Measurements from ENCODE around the gene CDH3. TPM values are rescaled to one million over a fixed set of nuclear protein-coding genes. Genes with fewer than 3 reads are reported as not detected.

CDH3 gene
- total and polyA plus RNA-seq, 2 donors (not counting 1 experiment from before 2014, with no cell fraction given): 0.17 to 0.24 TPM

- peaks cover 0 to 2% (median 0%) of the 10 kb centered on the region in 3 donors for H3K9me3 ChIP-seq (ENCODE audit: control extremely low read depth in 1 of 3, control insufficient read depth in 2 of 3, insufficient read depth in 1 of 3, low read length in 2 of 3)
- no peak overlapping the region for H3K4me3 ChIP-seq (ENCODE audit: control extremely low read depth in 1 of 5, extremely low read depth in 1 of 5, insufficient read depth in 1 of 5, low read depth in 2 of 5, low read length in 4 of 5)
- no peak overlapping the region for H3K4me3 Mint-ChIP-seq
- H3K27me3 Mint-ChIP-seq: peaks cover 10% of the 10 kb centered on the region
- no peak overlapping the region for H2AFZ ChIP-seq (ENCODE audit: insufficient read depth, low read depth, low read length, poor library complexity, severe bottlenecking)
- H4K20me1 ChIP-seq (ENCODE audit: control insufficient read depth, insufficient read depth, low read length, poor library complexity, severe bottlenecking): no peaks in the 10 kb centered on the region
- ATAC-seq (ENCODE audit: low read depth) (no peak), DNase-seq (no peak)
- no peak overlapping the region for H3K27ac ChIP-seq (ENCODE audit: low read length in 2 of 2)
- no peaks in the 10 kb centered on the region for H3K4me1 Mint-ChIP-seq
- H3K27me3 ChIP-seq (replicated peaks in 1 of 4; ENCODE audit: control extremely low read depth in 1 of 4, control insufficient read depth in 3 of 4, insufficient read depth in 4 of 4, low read length in 3 of 4): peaks cover 0 to 6% (median 0%) of the 10 kb centered on the region in 4 experiments
- no peak overlapping the region for H3K9ac ChIP-seq (ENCODE audit: low read length)
- H3K79me2 ChIP-seq (ENCODE audit: control insufficient read depth, insufficient read depth, low read length): no peaks in the 10 kb centered on the region
- POLR2A ChIA-PET: no interaction called here
- 75% methylated on average over 5 of the region's 5 CpGs for WGBS (ENCODE audit: insufficient coverage)
- intact Hi-C loops (cut with micrococcal nuclease): no loop called here
- no peak overlapping the region for H3K27ac Mint-ChIP-seq
- H3K9me3 Mint-ChIP-seq (ENCODE audit: insufficient read depth): no peaks in the 10 kb centered on the region
- no peaks in the 10 kb centered on the region for H3K4me1 ChIP-seq (ENCODE audit: control insufficient read depth in 2 of 2, insufficient read depth in 2 of 2, low read length in 2 of 2)
- no peak overlapping the region for H3K4me2 ChIP-seq (replicated peaks; ENCODE audit: low read depth, low read length, poor library complexity, severe bottlenecking)
- CTCF ChIA-PET: interaction anchor here (1.4 kb wide), 1 partner anchor 156 kb away, joined by 3 read pairs; no protein-coding TSS in a partner anchor
- TF ChIP-seq EZH2 (IDR thresholded peaks at IDR 0.05; ENCODE audit: borderline replicate concordance, insufficient read depth, low read depth, low read length, poor library complexity, severe bottlenecking) (no peak), CTCF (IDR thresholded peaks at IDR 0.05) (no peak)
- H3K36me3 ChIP-seq (replicated peaks in 1 of 2; ENCODE audit: control extremely low read depth in 1 of 2, control insufficient read depth in 1 of 2, extremely low read depth in 1 of 2, insufficient read depth in 2 of 2, low read length in 1 of 2): no peaks in the 10 kb centered on the region
Observed at GRCh38 chr16:68676113-68676860, 31.2 kb downstream of the CDH3 start.

- no peaks in the 10 kb centered on the region for H3K9me3 ChIP-seq (ENCODE audit: control extremely low read depth in 1 of 3, control insufficient read depth in 2 of 3, insufficient read depth in 1 of 3, low read length in 2 of 3)
- no peaks in the 10 kb centered on the region for H3K4me1 ChIP-seq (ENCODE audit: control insufficient read depth in 2 of 2, insufficient read depth in 2 of 2, low read length in 2 of 2)
- Mint-ChIP-seq H3K4me1 (no peaks in the 10 kb centered on the region), H3K27me3 (peaks cover 6% of the 10 kb centered on the region), H3K9me3 (ENCODE audit: insufficient read depth) (no peaks in the 10 kb centered on the region), H3K4me3 (no peak overlapping the region), H3K27ac (no peak overlapping the region)
- H3K4me3 ChIP-seq (ENCODE audit: control extremely low read depth in 1 of 5, extremely low read depth in 1 of 5, insufficient read depth in 1 of 5, low read depth in 2 of 5, low read length in 4 of 5): no peak overlapping the region
- H3K36me3 ChIP-seq (replicated peaks in 1 of 2; ENCODE audit: control extremely low read depth in 1 of 2, control insufficient read depth in 1 of 2, extremely low read depth in 1 of 2, insufficient read depth in 2 of 2, low read length in 1 of 2): no peaks in the 10 kb centered on the region
- no peak overlapping the region for H3K9ac ChIP-seq (ENCODE audit: low read length)
- ChIA-PET POLR2A (no interaction called here), CTCF (no interaction called here)
- intact Hi-C loops (cut with micrococcal nuclease): no loop called here
- no peaks in the 10 kb centered on the region for H4K20me1 ChIP-seq (ENCODE audit: control insufficient read depth, insufficient read depth, low read length, poor library complexity, severe bottlenecking)
- no peak for DNase-seq
- H2AFZ ChIP-seq (ENCODE audit: insufficient read depth, low read depth, low read length, poor library complexity, severe bottlenecking): no peak overlapping the region
- no peaks in the 10 kb centered on the region for H3K79me2 ChIP-seq (ENCODE audit: control insufficient read depth, insufficient read depth, low read length)
- H3K27ac ChIP-seq (ENCODE audit: low read length in 2 of 2): no peak overlapping the region
- no peak for TF ChIP-seq CTCF (IDR thresholded peaks at IDR 0.05)
- no peak for TF ChIP-seq EZH2 (IDR thresholded peaks at IDR 0.05; ENCODE audit: borderline replicate concordance, insufficient read depth, low read depth, low read length, poor library complexity, severe bottlenecking)
- no peak for ATAC-seq (ENCODE audit: low read depth)
- no peak overlapping the region for H3K4me2 ChIP-seq (replicated peaks; ENCODE audit: low read depth, low read length, poor library complexity, severe bottlenecking)
- peaks cover 0 to 6% (median 0%) of the 10 kb centered on the region in 4 experiments for H3K27me3 ChIP-seq (replicated peaks in 1 of 4; ENCODE audit: control extremely low read depth in 1 of 4, control insufficient read depth in 3 of 4, insufficient read depth in 4 of 4, low read length in 3 of 4)
- WGBS (ENCODE audit: insufficient coverage): no CpG with 5 or more reads among the region's 2 CpGs
Observed at GRCh38 chr16:68681038-68681437, 35.9 kb downstream of the CDH3 start.
